Thoracic aorta (tissue), 2 donors: ENCODE results near the gene KRT75. TPM values are rescaled to one million over a fixed set of nuclear protein-coding genes. Genes with fewer than 3 reads are reported as not detected.

Source experiments
- ATAC-seq: fragments of 150-250 bp; one replicate; pipeline ENCODE4 v1.8.0; 2017; ENCODE audit warnings: low read depth; ENCODE audit not compliant: insufficient number of reproducible peaks, low FRiP score
- DNase-seq: peaks from one replicate; pipeline ENCODE4 v3.0.0-alpha.2; 2020; ENCODE audit warnings: low spot score
- H3K27ac ChIP-seq, 2 donors: fragments of 200-600 bp; sonication (generic); 1 replicate in 1 of 2; 2 replicates in 1 of 2; pipeline ENCODE4 v1.5.1; 2016; ENCODE audit warnings: mild to moderate bottlenecking in 2 of 2, moderate library complexity in 2 of 2
- H3K27me3 ChIP-seq: fragments of 200-600 bp; sonication (generic); replicated peaks from 2 replicates; pipeline ENCODE4 v1.6.0; 2016; ENCODE audit warnings: mild to moderate bottlenecking; ENCODE audit not compliant: insufficient read depth
- H3K36me3 ChIP-seq: fragments of 200-600 bp; sonication (generic); one replicate; pipeline ENCODE4 v1.5.1; 2016
- H3K4me1 ChIP-seq, 2 donors: fragments of 200-600 bp; sonication (generic); 1 replicate in 1 of 2; 2 replicates in 1 of 2; pipeline versions ENCODE4 v1.5.1 to v1.6.0; 2016; ENCODE audit warnings: low read depth in 2 of 2, mild to moderate bottlenecking in 1 of 2; ENCODE audit not compliant: control insufficient read depth in 1 of 2
- H3K4me3 ChIP-seq: fragments of 200-600 bp; sonication (generic); 2 replicates; pipeline ENCODE4 v1.5.1; 2016; ENCODE audit warnings: mild to moderate bottlenecking
- H3K9me3 ChIP-seq: fragments of 200-600 bp; sonication (generic); 2 replicates; pipeline ENCODE4 v1.5.1; 2016
- total RNA-seq, 2 donors: library from RNA; depleted of rRNA; stranded (reverse); fragments of >200 nt; gene quantifications; one replicate each; pipeline versions ENCODE4 v1.1.0 to v1.2.3, GENCODE V29; 2016
- TF ChIP-seq, protein P1 (sequence below): fragments of 200-600 bp; sonication (generic); IDR thresholded peaks from one replicate; pipeline ENCODE4 v1.5.1; 2019; ENCODE audit warnings: antibody characterized with exemption

The KRT75 gene
- total RNA-seq, 2 donors from 2014 or later: not detected

GRCh38 chr12:52423661-52424500 lies 10.3 kb downstream of the KRT75 start:
- Histone ChIP-seq H3K9me3 (no peaks in the 10 kb centered on the region), H3K27me3 (no peaks in the 10 kb centered on the region), H3K27ac (no peak overlapping the region), H3K4me1 (no peaks in the 10 kb centered on the region), H3K36me3 (no peaks in the 10 kb centered on the region), H3K4me3 (no peak overlapping the region)
- TF ChIP-seq, protein P1, sequence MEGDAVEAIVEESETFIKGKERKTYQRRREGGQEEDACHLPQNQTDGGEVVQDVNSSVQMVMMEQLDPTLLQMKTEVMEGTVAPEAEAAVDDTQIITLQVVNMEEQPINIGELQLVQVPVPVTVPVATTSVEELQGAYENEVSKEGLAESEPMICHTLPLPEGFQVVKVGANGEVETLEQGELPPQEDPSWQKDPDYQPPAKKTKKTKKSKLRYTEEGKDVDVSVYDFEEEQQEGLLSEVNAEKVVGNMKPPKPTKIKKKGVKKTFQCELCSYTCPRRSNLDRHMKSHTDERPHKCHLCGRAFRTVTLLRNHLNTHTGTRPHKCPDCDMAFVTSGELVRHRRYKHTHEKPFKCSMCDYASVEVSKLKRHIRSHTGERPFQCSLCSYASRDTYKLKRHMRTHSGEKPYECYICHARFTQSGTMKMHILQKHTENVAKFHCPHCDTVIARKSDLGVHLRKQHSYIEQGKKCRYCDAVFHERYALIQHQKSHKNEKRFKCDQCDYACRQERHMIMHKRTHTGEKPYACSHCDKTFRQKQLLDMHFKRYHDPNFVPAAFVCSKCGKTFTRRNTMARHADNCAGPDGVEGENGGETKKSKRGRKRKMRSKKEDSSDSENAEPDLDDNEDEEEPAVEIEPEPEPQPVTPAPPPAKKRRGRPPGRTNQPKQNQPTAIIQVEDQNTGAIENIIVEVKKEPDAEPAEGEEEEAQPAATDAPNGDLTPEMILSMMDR: no peak
- ATAC-seq (no peak), DNase-seq (no peak)

DNA sequence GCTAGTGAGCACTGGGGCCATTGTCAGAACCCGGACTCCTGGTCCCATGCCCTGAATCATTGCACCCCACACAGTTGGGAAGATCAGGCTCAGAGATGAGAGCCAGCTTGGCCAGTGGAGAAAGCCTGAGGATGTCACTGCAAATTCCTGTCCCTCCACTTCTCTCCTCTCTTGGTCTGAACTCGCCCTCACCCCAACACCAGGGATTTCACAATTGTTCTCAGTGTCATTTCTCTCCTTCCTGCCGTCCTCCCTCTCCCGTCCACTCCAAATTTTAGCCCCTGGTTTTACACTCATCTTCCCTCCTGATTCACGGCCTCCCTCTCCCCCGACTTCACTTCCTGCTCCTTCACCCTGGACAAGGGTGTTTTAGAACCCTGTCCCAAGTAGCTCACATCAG lies 11.1 kb downstream of the KRT75 start:
- H3K27me3 ChIP-seq: no peaks in the 10 kb centered on the region
- TF ChIP-seq, protein P1: no peak
- no peaks in the 10 kb centered on the region for H3K4me1 ChIP-seq
- H3K36me3 ChIP-seq: no peaks in the 10 kb centered on the region
- no peak overlapping the region for H3K27ac ChIP-seq
- ATAC-seq (no peak), DNase-seq (no peak)
- no peak overlapping the region for H3K4me3 ChIP-seq
- H3K9me3 ChIP-seq: no peaks in the 10 kb centered on the region

GRCh38 chr12:52419656-52420055 lies 14.5 kb downstream of the KRT75 start:
- Histone ChIP-seq H3K27ac (no peak overlapping the region), H3K9me3 (no peaks in the 10 kb centered on the region), H3K27me3 (no peaks in the 10 kb centered on the region), H3K36me3 (no peaks in the 10 kb centered on the region), H3K4me3 (no peak overlapping the region), H3K4me1 (no peaks in the 10 kb centered on the region)
- DNase-seq: no peak
- ATAC-seq: no peak
- TF ChIP-seq, protein P1: no peak

DNA sequence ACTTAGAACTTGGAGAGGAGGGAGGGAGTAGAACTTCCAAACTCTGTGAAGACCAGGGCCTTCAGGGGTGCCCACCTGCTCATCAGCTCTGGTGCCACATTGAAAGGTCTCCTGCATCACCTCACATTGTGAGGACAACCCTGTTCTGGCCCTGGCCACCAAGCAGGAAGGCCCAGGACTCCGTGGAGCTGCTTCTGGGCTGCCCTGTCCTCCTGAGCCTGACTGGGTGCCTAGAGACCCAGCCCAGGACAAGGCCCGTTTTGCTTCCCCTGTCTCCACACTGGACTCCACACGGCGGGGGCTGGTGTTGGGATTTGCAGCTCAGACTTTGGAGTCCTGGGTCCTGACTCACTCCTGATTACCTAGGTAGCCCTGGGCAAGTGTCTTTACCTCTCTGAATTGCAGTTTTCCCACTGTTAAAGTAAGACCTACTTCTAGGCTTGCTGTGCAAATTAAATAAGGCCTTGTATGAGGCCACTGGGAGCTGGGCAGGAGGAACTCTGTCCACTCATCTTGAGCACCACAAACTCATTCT lies 15.5 kb downstream of the KRT75 start:
- no peaks in the 10 kb centered on the region for H3K9me3 ChIP-seq

GRCh38 chr12:52417740-52418139 lies 16.4 kb downstream of the KRT75 start:
- H3K27ac ChIP-seq: no peak overlapping the region

More for the DNA sequence above, 15.5 kb downstream of the KRT75 start:
- Histone ChIP-seq H3K4me3 (no peak overlapping the region), H3K4me1 (no peaks in the 10 kb centered on the region), H3K27ac (no peak overlapping the region), H3K27me3 (no peaks in the 10 kb centered on the region), H3K36me3 (no peaks in the 10 kb centered on the region)
- no peak for ATAC-seq
- DNase-seq: no peak
- TF ChIP-seq, protein P1: no peak

More at GRCh38 chr12:52417740-52418139, 16.4 kb downstream of the KRT75 start:
- DNase-seq (no peak), ATAC-seq (no peak)
- H3K27me3 ChIP-seq: no peaks in the 10 kb centered on the region
- H3K4me1 ChIP-seq: no peaks in the 10 kb centered on the region
- no peaks in the 10 kb centered on the region for H3K36me3 ChIP-seq
- no peak overlapping the region for H3K4me3 ChIP-seq
- H3K9me3 ChIP-seq: no peaks in the 10 kb centered on the region
- TF ChIP-seq, protein P1: no peak
